HG03097 (cell line): ENCODE results near the gene AKAP9.
A peak's percentile ranks its signal among the peaks of the same experiment; 100 is the strongest.
"Not testable (repeated sequence)": the region's sequence is repeated elsewhere in the genome, so short reads cannot be mapped to it uniquely, and the experiment has no call there.

Experiments
- ATAC-seq: cut with Tn5 transposase; IDR thresholded peaks from one replicate; pipeline ENCODE4 v1.9.1; 2021; ENCODE audit not compliant: unreplicated experiment, low FRiP score

AKAP9 gene

DNA sequence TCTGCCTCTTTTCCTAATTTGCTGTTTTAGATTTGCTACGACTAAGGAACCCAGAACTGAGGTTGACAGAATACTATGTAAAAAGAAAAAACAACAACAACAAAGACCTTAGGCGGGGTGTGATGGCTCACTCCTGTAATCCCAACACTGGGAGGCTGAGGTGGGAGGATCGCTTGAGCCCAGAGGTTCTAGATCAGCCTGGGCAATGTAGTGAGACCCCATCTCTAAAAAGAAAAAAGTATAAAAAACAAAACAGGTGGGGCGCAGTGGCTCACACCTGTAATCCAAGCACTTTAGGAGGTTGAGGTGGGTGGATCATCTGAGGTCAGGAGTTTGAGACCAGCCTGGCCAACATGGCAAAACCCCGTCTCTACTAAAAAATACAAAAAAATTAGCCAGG is 4.3 kb downstream of the AKAP9 start:
- ATAC-seq = not testable (repeated sequence)

GRCh38 chr7:91945476-91945875 is 4.8 kb downstream of the AKAP9 start:
- ATAC-seq = no peak

- ATAC-seq = no peak
Observed at GRCh38 chr7:91946549-91946948, 5.9 kb downstream of the AKAP9 start.

DNA sequence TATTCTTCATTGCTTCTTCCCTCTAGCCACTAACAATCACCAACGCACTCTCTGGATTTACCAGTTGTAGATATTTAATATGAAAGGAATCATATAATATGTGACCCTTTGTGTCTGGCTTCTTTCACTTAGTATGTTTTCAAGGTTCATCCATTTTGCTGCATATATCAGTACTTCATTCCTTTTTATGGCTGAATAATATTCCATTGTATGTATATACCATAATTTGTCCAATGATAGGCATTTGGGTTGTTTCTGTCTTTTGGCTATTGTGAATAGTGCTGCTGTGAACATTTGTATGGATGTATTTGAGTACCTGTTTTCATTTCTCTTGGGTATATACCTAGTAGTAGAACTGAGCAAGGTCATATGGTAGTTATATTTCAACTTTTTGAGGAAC is 7.3 kb downstream of the AKAP9 start:
- no peak for ATAC-seq

- ATAC-seq = no peak
Observed at GRCh38 chr7:91949221-91950009, 8.8 kb downstream of the AKAP9 start.

GRCh38 chr7:91953618-91954017 is 13.0 kb downstream of the AKAP9 start:
- ATAC-seq = no peak

DNA sequence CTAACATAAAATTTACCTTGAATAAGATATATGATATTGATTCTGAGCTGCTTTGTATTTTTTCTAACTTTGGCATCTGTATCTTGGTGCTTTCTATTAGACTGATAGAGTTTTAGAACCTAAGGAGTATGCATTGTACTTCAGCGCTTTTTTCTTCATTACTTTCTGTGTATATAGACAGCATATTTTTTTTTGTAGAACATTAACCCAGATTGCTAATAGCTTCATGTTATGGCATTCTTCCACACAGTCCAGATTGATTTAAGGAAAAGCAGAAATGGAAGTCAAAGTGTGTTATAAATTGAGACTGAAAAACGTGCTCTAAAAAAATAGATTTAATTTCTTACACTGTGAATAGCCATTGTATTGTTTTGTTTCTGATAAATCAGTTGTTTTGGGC is 15.8 kb downstream of the AKAP9 start:
- not testable (repeated sequence) for ATAC-seq

GRCh38 chr7:91957232-91957631 is 16.6 kb downstream of the AKAP9 start:
- ATAC-seq = no peak

GRCh38 chr7:91957823-91958222 is 17.2 kb downstream of the AKAP9 start:
- ATAC-seq = no peak

GRCh38 chr7:91959023-91959422 is 18.4 kb downstream of the AKAP9 start:
- ATAC-seq = no peak

GRCh38 chr7:91961816-91962215 is 21.2 kb downstream of the AKAP9 start:
- no peak for ATAC-seq

GRCh38 chr7:91962419-91962818 is 21.8 kb downstream of the AKAP9 start:
- ATAC-seq = no peak

DNA sequence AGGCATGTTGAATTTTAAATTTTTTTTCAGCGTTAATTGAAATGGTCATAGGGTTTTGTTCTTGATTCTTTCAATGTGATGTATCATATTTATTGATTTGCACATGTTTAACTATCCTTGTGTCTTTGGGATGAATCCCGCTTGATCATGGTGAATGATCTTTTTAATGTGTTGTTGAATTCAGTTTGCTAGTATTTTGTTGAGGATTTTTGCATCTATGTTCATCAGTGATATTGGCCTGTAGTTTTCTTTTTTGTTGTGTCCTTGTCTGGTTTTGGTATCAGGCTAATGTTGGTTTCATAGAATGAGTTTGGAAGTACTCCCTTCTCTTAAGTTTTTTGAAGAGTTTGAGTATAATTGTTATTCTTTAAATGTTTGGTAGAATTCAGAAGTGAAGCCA is 26.9 kb downstream of the AKAP9 start:
- ATAC-seq = not testable (repeated sequence)

DNA sequence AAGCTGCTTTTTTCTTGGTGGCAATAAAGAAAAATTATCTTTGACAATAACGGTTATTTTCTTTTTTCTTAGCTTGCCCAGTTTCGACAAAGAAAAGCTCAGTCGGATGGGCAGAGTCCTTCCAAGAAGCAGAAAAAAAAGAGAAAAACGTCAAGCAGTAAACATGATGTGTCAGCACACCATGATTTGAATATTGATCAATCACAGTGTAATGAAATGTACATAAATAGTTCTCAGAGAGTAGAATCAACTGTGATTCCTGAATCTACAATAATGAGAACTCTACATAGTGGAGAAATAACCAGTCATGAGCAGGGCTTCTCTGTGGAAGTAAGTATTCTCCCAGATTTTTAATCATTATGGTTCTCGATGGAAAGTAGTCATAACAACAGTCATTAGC is 33.0 kb downstream of the AKAP9 start:
- no peak for ATAC-seq

GRCh38 chr7:91974066-91974465 is 33.4 kb downstream of the AKAP9 start:
- no peak for ATAC-seq

DNA sequence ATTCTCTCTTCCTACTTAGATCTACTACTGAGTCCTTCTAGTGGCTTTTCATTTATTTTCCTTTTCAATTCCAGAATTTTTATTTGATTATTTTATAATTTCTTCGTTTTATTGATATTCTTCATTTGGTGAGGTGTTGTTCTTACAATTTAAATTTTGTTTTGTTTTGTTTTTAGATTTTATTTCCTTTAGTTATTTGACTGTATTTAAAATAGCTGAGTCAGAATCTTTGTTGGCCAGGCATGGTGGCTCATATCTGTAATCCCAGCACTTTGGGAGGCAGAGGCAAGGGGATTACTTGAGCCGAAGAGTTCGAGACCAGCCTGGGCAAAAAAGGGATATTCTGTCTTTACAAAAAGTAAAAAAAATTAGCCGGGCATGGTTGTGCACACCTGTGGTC is 36.1 kb downstream of the AKAP9 start:
- no peak for ATAC-seq

- ATAC-seq = no peak
Observed at GRCh38 chr7:91979590-91979989, 38.9 kb downstream of the AKAP9 start.

DNA sequence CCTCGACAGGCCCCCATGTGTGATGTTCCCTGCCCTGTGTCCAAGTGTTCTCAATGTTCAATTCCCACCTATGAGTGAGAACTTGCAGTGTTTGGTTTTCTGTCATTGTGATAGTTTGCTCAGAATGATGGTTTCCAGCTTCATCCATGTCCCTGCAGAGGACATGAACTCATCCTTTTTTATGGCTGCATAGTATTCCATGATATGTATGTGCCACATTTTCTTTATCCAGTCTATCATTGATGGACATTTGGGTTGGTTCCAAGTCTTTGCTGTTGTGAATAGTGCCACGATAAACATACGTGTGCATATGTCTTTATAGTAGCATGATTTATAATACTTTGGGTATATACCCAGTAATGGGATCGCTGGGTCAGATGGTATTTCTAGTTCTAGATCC is 41.7 kb downstream of the AKAP9 start:
- not testable (repeated sequence) for ATAC-seq

DNA sequence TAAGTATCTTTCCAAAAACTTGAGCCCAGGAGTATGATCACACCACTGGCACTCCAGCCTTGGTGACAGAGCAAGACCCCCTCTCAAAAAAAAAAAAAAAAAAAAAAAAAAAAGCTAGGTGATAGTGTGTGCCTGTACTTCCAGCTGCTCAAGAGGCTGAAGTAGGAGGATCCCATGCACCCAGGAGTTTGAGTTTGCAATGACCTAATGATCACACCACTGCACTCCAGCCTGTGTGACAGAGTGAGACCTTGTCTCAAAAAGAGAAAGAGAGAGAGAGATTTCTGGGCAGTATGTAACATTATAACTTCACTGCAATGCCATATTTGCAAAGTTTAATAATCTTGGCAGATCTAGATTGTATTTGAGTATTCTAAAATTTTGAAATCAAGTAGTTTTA is 47.6 kb downstream of the AKAP9 start:
- ATAC-seq = no peak

DNA sequence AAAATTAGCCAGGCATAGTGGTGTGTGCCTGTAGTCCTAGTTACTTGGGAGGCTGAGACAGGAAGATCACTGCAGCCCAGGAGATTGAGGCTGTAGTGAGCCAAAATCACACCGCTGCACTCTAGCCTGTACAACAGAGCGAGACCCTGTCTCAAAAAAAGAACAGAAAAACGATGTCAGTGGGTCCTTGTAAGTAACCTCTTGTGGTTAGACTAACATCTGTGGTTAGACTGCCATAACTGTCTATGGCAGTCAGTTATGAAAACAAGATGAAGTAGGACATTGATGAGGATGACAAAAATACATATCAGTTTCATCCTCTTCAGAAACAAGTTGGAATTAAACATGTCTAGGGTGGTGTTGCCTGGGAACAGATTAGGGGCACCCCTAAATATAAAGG is 53.3 kb downstream of the AKAP9 start:
- ATAC-seq = no peak

GRCh38 chr7:91995391-91996105 is 54.9 kb downstream of the AKAP9 start:
- peak; percentile 75 for ATAC-seq
